GM20431 (cell line): Measurements from ENCODE around the gene ACACA.

Experiments used
- in situ Hi-C: fragments of 300-500 bp; cut with MseI, MboI; formaldehyde crosslinking; loops from one replicate; pipeline ENCODE4 v1.15.0; 2020; ENCODE audit warnings: low sequenced_read_pairs; ENCODE audit not compliant: unreplicated experiment

Gene ACACA

GRCh38 chr17:37194208-37194607, 212.4 kb downstream of the ACACA start:
- in situ Hi-C loops = no loop called here

DNA sequence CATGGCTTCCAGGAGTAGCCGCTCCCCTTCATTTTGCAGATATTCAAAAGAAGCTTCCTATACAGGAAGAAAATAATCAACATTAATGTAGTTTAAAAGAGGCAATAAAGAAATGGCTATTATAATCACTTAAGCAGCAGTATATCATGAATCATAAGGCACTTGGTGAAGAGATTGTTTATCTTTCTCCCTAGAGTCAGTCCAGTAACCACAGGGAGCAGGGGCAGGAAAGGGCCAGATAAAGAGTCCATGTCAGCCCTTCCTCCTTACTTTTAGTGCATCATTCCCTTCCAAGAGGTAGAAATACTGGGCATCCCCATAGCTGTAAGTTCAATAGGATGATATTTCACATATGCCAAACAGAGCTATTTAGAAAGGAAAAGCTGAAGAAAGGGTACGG, 215.4 kb downstream of the ACACA start:
- in situ Hi-C loops = no loop called here

GRCh38 chr17:37190493-37190892, 216.1 kb downstream of the ACACA start:
- in situ Hi-C loops = no loop called here

- in situ Hi-C loops = no loop called here
Observed at GRCh38 chr17:37188157-37188556, 218.5 kb downstream of the ACACA start.

DNA sequence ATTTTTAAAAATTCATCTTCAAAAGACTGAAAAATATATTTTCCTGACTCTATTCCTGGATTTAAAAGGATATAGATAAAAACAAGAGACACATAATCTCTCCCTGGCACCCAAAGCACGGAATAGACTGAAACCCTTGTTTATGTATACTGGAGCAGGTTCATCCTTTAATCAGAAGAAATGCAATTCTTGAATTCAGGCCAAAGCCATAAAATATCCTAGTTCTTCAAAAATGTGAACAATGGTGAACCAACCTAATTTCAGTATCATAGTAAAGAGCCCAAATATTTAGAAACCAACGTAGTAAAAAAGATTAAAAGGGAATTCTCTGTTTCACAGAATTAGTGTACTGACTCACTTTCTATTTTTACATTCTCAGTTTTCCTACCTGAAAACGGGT, 219.4 kb downstream of the ACACA start:
- in situ Hi-C loops = no loop called here

- in situ Hi-C loops = no loop called here
Observed at GRCh38 chr17:37182786-37183465, 223.7 kb downstream of the ACACA start.

DNA sequence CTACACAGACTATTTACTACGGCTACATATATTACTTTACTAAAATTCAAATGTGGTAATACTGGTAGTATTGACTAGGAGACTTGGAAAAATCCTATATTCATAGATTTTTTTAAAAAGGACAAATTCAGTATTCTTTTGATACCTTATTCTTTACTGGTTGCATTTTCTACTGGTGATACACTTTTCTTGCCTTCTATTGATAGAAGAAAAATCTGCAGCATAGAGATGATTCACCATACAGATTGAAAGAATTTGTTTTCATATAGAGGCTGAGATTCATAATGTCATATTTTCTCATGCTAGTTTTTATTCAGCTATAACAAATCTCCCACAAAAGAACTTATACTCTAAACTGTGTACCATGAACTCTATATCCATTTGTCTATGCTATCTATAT, 226.3 kb downstream of the ACACA start:
- in situ Hi-C loops = no loop called here

- in situ Hi-C loops = no loop called here
Observed at GRCh38 chr17:37179893-37180292, 226.7 kb downstream of the ACACA start.

- in situ Hi-C loops = no loop called here
Observed at GRCh38 chr17:37177254-37177870, 229.3 kb downstream of the ACACA start.

DNA sequence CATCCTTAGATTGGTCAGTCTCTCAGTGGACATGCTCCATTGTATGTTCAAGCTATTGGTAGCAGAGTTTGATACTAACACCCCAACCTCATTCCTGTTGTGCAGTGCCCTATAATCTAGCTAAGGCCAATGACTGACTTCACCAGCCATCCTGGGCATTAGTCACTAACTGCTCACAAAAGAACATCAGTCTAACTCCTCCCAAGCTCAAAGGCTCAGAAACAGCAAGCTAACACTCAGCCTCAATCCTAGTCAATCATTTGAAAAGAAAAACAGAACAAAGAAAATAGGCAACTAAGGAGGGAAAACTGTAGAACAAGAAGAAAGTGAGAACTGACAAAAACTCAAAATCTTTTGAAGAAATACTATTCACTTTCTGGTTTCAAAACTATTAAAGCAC, 229.9 kb downstream of the ACACA start:
- in situ Hi-C loops = no loop called here

- in situ Hi-C loops = no loop called here
Observed at GRCh38 chr17:37174205-37174604, 232.4 kb downstream of the ACACA start.

GRCh38 chr17:37170881-37171425, 235.7 kb downstream of the ACACA start:
- in situ Hi-C loops = no loop called here

- in situ Hi-C loops = no loop called here
Observed at GRCh38 chr17:37168731-37169353, 237.8 kb downstream of the ACACA start.

- in situ Hi-C loops = no loop called here
Observed at GRCh38 chr17:37167756-37168155, 238.9 kb downstream of the ACACA start.

GRCh38 chr17:37164057-37164456, 242.6 kb downstream of the ACACA start:
- in situ Hi-C loops = no loop called here

GRCh38 chr17:37162800-37163199, 243.8 kb downstream of the ACACA start:
- in situ Hi-C loops = no loop called here

- in situ Hi-C loops = no loop called here
Observed at GRCh38 chr17:37160944-37161343, 245.7 kb downstream of the ACACA start.

GRCh38 chr17:37158290-37158689, 248.3 kb downstream of the ACACA start:
- in situ Hi-C loops = no loop called here

GRCh38 chr17:37148156-37148555, 258.5 kb downstream of the ACACA start:
- in situ Hi-C loops = no loop called here

- in situ Hi-C loops = no loop called here
Observed at GRCh38 chr17:37147301-37147812, 259.3 kb downstream of the ACACA start.
